GM19395 (cell line): ENCODE measurements around the gene TMEM52B.
"Not testable (repeated sequence)": the region's sequence is repeated elsewhere in the genome, so short reads cannot be mapped to it uniquely, and the experiment has no call there.

Experiments
- ATAC-seq: cut with Tn5 transposase; IDR thresholded peaks from one replicate; pipeline ENCODE4 v1.9.1; 2021; ENCODE audit warnings: mild to moderate bottlenecking, moderate library complexity; ENCODE audit not compliant: unreplicated experiment

Gene TMEM52B

DNA sequence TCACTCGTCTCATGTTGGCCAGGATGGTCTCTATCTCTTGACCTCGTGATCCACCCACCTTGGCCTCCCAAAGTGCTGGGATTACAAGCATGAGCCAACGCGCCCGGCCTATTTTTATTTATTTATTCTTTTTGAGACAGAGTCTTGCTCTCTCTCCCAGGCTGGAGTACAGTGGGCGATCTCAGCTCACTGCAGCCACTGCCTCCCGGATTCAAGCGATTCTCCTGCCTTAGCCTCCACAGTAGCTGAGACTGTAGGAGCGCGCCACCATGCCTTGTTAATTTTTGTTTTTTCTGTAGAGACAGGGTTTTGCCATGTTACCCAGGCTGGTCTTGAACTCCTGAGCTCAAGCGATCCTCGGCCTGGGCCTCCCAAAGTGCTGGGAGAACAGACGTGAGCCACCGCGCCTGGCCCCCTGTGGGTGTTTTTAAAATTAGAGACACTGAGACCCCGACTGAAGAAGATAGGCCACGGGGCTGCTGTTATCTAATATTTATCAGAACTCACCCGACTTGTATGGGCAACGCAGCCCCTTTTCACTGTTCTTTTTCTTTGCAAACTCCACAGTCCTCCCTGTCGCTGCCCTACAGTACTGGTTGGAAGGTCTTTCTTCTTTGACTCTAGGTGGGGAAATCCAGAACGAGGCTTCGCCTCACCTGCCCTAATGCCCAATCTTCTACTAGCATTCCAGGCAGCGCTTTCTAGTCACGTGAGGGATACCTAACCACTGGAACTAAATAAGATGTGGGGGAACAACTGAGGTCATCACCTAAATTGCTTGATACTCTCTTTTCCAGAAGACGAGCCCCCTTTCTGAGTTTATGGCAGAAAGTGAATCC lies 32.5 kb downstream of the TMEM52B start:
- no peak for ATAC-seq

DNA sequence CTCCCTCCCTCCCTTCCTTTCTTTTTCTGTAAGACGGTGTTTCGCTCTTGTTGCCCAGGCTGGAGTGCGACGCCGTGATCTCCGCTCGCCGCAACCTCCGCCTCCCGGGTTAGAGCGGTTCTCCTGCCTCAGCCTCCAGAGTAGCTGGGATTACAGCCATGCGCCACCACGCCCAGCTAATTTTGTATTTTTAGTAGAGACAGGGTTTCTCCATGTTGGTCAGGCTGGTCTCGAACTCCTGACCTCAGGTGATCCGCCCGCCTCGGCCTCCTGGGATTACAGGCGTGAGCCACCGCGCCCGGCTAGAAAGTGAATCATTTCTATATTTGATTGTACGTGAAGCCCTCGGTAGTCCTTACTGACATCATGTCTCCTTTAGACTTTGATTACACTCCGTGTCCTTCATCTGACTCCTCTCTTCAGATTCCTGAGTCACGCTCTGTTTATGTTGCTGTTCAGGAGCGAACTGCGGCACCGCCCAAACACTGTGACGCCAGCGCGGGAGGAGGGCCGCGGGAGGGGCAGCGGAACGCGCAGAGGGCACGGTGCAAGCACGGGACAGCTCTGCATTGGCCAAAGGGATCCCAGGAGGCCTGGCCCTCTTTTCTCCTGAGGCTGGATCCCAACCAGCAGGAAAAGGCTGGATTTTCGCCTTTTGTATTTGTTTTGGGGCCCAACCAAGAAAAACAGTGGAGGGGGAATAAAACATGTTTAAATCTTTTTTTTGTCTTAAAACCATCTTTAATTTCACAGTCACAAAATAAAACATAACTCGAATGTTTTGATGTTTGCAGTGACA lies 33.3 kb downstream of the TMEM52B start:
- ATAC-seq = peak; percentile 65

- peak; percentile 71 for ATAC-seq
Measured at GRCh38 chr12:10212739-10213131, 33.9 kb downstream of the TMEM52B start, which contains the start of gene GABARAPL1. GABARAPL1 (plus strand) TSS chr12:10212877; CDS start chr12:10213130, 253 bp downstream.

DNA sequence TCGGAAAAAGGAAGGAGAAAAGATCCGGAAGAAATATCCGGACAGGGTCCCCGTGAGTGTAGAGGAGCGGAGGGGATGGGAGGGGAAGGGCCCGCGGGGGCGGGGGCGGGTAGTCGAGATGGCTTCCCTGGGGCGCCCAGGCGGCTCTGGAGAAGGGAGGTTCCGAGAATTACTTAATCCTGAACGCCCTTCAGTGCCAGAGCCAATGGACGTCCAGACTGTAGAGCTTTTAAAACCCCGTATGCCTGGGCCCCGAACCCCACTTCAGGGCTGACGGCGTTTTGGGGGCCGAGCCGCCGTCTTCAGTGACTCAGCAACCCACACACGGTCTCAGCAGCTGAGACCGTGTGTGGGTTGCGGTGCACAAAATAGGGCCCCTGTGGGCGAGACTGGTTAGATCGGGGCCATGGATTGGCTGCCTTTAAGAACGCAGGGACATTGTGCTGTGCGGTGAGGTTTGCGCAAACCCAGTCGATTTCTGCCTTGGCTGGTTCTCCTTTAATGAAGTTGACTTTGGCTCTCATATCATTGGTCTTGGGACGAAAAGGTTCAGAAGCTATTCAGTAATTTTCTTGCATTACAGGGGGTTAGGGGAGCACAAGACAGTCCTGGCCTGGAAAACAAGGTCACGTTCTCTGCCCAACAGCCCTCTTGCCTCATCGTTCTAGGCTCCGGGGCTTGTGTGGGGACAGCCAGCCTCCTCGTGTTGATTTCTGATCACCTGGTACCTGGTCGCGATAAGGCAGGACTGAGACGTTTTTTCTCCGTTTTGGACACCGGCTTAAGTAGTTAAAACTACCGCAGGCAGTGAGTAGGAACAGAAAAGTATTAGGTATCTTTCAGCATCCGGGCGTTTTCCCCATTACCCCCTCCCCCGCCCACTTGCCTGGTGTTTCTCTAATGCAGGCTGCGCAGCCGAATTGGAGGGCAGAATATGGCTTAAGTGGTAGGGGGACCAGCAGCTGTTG lies 34.6 kb downstream of the TMEM52B start:
- ATAC-seq = peak; percentile 57

DNA sequence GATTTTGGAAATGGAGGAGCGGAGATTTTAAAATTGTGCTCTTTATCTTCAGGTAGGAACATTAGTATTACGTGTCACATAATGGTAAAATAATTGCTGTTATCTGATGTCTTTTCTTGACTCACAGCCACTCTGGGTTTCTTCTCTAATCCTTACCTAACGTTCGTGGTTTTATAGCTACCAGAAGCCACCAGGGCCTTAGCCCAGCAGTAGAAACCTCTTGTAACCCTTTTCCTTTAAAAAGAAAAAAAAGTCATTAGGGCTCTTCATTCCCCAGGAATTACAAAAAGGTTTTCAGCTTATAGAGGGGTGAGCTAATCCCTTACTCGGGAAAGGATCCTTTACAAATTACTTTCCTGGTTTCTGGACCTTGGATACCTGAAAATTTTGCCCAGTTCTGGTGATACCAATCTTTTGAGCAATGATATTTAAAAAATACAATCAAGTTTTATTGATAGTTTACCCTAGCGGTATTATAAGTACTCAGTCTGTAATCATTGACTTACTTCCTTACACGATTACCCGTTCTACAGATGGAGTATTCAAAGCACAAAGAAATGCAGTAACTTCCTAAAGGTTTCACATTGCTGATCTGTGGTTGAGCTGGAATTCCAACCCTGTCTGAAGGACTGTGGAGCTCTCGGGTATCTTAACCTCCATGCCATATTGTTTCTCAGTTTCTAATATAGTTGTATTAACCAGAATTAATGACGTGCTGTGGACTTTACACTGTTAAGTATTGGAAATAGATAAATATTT lies 35.5 kb downstream of the TMEM52B start:
- peak; percentile 9 for ATAC-seq

GRCh38 chr12:10214895-10215267 lies 36.0 kb downstream of the TMEM52B start:
- no peak for ATAC-seq

DNA sequence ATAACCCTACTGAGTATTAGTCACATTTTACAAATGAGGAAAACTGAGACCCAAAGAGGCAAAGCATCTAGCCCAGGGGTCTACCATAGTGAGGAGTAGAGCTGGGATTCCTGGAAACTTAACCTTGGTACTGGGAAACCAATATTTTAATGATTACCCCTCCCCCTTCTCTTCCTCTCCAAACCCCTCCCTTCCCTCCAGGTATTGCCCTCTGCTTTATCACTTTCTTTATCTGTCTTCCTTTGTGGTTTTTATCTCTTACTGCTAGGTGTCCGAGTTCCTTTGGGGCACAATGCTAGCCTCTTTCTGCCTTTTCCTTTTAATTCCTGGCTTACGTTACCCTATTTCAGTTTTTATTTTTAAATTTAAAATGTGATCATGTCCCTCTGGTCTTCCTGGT lies 36.6 kb downstream of the TMEM52B start:
- no peak for ATAC-seq

DNA sequence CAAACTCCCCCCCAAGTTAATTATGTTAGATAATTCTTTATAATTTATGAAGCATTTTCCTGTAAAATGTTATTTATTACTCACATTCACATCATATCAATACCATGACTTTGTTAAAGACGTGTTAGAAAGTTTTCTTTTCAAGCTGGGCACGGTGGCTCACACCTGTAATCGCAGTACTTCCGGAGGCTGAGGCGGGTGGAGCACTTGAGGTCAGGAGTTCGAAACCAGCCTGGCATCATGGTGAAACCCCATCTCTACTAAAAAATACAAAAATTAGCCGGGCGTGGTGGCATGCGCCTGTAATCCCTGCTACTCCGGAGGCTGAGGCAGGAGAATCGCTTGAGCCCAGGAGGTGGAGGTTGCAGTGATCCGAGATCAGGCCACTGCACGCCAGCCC lies 37.1 kb downstream of the TMEM52B start:
- ATAC-seq = not testable (repeated sequence)

DNA sequence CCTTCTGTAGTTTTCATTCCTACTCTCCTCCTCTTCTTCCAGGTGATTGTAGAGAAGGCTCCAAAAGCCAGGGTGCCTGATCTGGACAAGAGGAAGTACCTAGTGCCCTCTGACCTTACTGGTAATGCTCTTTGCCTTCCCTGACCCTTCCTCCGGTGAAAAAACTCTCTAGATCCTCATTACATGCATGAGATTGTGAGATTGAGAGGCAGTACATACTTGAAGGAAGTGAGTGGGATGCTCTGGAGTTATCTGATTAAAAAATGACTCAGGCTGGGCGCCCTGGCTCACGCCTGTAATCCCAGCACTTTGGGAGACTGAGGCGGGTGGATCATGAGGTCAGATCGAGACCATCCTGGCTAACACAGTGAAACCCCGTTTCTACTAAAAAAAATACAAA lies 39.2 kb downstream of the TMEM52B start:
- ATAC-seq = no peak

DNA sequence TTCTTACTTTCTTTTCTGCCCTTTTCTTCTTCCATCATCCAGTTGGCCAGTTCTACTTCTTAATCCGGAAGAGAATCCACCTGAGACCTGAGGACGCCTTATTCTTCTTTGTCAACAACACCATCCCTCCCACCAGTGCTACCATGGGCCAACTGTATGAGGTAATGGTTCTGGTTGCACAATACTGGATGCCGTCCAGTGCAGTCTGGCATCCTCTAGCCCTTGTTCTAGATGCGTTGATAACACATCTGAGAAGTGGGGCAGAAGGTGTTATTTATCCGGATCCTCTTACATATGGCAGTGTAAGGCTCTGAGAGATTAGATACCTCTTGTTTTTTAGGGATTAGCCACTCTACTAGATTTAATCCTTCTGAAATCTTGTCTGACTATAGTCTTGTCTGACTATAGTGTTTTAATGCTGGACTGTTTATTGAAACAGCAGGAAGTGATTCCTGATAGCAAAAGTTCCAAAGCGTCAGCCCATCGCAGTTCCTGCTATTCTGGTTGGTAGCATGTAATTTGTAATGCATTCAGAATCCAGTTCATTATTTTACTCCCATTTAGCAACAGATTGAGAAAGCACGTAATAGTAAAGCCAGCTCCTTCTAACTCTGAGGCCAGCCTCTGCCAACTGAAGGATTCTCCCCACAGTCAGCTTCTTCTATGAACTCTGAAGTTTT lies 41.7 kb downstream of the TMEM52B start:
- no peak for ATAC-seq

DNA sequence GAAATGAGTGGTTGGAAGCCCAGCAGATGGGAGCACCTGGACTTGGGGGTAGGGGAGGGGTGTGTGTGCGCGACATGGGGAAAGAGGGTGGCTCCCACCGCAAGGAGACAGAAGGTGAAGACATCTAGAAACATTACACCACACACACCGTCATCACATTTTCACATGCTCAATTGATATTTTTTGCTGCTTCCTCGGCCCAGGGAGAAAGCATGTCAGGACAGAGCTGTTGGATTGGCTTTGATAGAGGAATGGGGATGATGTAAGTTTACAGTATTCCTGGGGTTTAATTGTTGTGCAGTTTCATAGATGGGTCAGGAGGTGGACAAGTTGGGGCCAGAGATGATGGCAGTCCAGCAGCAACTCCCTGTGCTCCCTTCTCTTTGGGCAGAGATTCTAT lies 43.0 kb downstream of the TMEM52B start:
- ATAC-seq = no peak

- no peak for ATAC-seq
Measured at GRCh38 chr12:10223208-10223607, 44.4 kb downstream of the TMEM52B start.

GRCh38 chr12:10225426-10225825 lies 46.6 kb downstream of the TMEM52B start:
- not testable (repeated sequence) for ATAC-seq

- no peak for ATAC-seq
Measured at GRCh38 chr12:10226086-10226485, 47.3 kb downstream of the TMEM52B start.

- ATAC-seq = no peak
Measured at GRCh38 chr12:10226731-10227130, 47.9 kb downstream of the TMEM52B start.

DNA sequence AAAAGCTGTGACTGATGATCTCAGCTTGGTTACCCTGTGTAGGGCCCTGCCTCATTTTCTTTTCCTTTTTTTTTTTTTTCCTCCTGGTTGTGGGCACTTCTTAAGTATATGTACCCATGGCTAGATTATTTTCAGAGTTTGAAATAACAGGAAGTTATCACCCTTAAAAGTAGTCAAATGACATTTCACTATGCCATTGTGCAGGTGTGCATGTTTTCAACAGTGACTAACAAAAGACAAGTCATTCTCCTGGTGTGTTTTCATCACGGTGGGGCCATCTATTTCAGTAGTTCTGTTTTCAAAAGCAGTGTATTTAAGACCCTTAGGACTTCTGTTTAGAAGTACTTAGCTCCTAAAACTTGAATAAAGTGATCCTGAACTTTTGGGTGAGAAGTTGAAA lies 48.8 kb downstream of the TMEM52B start:
- ATAC-seq = no peak

GRCh38 chr12:10234562-10234961 lies 55.7 kb downstream of the TMEM52B start:
- ATAC-seq = no peak

DNA sequence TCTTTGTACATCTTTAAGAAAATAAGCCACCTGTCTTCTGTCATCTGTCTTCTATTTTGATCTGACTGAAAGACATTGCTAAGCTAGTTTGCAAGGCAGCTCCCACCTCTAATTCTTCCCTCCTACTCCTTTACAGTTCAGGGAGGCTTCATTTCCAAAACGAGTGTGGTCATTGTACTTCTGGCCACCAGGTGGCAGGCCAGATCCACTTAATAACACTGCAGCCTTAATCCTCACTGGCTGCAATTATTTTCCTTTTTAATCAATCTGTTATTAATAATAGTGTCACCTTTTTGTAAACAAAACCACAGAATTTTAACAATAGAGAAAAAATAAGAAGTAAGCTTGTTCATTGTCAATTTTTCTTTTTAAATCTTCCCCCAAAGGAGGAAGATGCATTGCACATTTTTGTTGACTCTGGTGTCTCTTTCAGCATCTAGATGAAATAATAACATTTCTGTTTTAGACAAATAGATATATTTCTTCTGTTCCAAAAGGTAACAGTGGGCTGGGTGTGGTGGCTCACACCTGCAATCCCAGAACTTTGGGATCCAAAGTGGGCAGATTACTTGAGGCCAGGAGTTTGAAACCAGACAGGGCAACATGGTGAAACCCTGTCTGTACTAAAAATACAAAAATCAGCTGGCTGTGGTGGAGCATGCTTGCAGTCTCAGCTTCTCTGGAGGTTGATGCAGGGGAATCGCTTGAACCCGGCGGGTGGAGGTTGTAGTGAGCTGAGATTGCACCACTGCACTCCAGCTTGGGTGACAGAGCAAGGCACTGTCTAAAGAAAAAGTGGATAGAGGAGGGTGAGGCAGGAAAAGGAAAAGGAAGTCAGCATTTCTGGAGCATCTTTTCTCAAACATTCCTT lies 57.2 kb downstream of the TMEM52B start:
- ATAC-seq = no peak

DNA sequence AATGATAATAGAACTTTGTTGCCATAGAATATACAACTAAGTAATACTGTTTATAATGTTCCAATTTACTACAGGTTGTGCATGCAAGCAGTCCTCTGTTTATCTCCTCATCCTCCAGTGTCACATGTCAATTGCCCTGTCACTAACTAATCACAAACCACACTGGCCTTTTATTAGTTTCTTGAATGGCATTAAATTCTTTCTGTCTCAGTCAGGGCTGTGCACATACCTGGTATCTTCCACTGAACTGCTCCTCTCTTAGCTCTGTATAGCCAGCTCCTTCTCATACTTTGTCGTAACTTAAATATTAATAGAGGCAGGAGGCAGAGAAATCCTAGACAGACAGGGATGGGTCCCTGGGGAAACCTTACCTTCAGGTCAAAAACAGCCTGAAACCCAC lies 57.9 kb downstream of the TMEM52B start:
- no peak for ATAC-seq
